Astrocyte of the cerebellum (primary cell): Measurements from ENCODE around the gene MTHFD1L.

Experiments used
- DNase-seq: peaks from one replicate; pipeline ENCODE4 v3.0.0-alpha.2; 2011; ENCODE audit warnings: low read depth
- H3K4me3 ChIP-seq: 2 replicates; pipeline ENCODE4 v1.5.1; 2011; ENCODE audit warnings: mild to moderate bottlenecking, low read depth, low read length, moderate library complexity
- in situ Hi-C: cut with HindIII; loops from 2 replicates; pipeline ENCODE4 v1.10.0; 2017; ENCODE audit warnings: low sequenced_read_pairs
- TF ChIP-seq, protein P1 (sequence below): IDR thresholded peaks from 2 replicates; pipeline ENCODE4 v1.5.1; 2012; ENCODE audit warnings: low read length, low read depth, moderate library complexity, mild to moderate bottlenecking; ENCODE audit errors: missing control alignments

MTHFD1L gene

DNA sequence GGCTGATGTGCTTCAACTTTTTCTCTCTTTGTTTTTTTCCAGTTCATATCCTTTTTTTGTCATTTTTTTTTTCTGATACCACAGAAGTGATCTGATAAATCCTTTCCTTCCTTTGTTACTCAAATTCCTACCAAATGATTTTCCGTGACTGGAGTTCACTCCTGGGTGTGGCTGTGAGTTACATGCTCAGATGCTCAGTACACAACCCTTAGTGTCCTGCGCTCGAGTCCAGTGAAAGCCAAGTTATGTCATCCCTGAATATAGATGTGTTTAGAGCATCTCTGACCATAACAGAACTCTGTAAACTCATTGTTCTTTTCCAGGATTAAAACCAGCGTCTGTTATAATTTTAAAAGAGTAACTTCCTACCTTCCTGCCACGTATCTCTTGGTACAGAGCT is 227.1 kb downstream of the MTHFD1L start:
- in situ Hi-C loops: no loop called here

DNA sequence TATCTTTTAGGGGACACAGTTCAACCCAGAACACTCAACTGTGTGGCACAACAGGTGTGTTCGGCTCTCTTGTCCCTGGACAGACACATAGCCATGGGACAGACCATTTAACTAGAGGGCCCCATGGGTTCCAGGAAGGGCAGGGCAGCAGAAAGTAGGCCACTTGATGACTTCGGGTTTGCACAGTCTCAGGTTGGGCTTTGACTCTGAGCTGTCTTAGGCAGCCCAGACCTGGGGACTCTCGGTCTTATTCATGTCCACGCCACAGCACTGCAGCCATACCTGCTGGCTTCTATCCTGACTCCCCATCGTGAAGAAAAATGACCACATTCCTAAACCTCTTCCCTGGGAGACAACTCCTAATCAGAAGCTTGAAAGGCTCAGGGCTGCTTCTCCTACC is 228.2 kb downstream of the MTHFD1L start:
- TF ChIP-seq, protein P1, sequence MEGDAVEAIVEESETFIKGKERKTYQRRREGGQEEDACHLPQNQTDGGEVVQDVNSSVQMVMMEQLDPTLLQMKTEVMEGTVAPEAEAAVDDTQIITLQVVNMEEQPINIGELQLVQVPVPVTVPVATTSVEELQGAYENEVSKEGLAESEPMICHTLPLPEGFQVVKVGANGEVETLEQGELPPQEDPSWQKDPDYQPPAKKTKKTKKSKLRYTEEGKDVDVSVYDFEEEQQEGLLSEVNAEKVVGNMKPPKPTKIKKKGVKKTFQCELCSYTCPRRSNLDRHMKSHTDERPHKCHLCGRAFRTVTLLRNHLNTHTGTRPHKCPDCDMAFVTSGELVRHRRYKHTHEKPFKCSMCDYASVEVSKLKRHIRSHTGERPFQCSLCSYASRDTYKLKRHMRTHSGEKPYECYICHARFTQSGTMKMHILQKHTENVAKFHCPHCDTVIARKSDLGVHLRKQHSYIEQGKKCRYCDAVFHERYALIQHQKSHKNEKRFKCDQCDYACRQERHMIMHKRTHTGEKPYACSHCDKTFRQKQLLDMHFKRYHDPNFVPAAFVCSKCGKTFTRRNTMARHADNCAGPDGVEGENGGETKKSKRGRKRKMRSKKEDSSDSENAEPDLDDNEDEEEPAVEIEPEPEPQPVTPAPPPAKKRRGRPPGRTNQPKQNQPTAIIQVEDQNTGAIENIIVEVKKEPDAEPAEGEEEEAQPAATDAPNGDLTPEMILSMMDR: no peak

More for the DNA sequence above, 227.1 kb downstream of the MTHFD1L start:
- no peak for DNase-seq
- H3K4me3 ChIP-seq: no peak overlapping the region
- TF ChIP-seq, protein P1: no peak

DNA sequence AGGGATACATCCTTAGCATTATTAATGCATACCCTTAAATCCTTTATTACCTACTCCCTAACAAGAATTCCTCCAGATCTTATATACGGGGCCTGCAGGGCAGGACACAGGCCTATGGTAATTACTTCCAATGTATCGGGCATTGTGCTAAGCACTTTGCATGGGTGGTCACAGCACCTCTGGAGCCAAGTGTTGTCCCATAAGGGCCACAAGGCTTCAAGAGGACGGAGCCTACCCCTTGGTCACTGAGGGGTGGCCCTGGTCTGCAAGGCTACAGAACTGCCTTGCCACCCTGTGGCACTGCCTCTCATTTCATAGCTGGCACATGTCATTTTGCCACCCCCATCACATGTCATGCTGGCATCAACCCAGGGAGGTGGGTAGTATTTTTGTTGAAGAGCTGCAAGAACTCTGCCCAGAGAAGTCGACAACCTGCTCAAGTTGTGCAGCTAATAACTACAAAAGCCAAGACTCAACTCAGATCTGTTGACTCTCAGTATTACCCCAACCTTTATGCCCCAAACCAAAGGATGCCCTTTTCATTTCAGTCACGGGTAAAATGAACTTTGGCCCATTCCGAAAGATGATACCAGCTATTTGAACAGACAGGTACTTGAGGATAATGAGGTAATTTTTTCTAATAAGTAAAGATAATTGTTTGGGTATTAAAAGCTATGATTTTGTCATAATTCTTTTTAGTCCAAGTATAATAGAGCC is 230.2 kb downstream of the MTHFD1L start:
- in situ Hi-C loops: loop anchor here (5.0 kb wide), 1 partner anchor 82 kb away; no protein-coding TSS in a partner anchor
- no peak for DNase-seq
- TF ChIP-seq, protein P1: no peak
- no peak overlapping the region for H3K4me3 ChIP-seq

More for the DNA sequence above, 228.2 kb downstream of the MTHFD1L start:
- DNase-seq: no peak
- H3K4me3 ChIP-seq: no peak overlapping the region
- in situ Hi-C loops: no loop called here

DNA sequence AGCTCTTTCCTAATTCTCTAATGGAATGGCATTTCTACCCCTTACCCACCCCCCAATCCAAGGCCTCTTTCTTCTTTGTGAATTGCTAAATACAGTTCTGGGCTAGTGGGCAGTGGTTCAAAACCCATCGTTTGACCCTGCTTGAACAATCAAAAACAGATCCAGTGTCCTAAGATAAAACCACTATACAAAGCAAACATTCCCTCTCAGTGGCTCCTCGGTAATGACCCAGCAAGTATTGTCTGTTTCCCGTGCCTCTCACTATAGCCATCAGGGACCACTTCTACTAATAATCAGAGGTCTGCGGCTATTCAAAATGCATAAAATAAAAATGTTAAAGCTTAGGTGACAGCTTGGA is 230.7 kb downstream of the MTHFD1L start:
- no peak overlapping the region for H3K4me3 ChIP-seq
- TF ChIP-seq, protein P1: no peak
- no peak for DNase-seq
- in situ Hi-C loops: loop anchor here (5.0 kb wide), 1 partner anchor 81 kb away; no protein-coding TSS in a partner anchor

DNA sequence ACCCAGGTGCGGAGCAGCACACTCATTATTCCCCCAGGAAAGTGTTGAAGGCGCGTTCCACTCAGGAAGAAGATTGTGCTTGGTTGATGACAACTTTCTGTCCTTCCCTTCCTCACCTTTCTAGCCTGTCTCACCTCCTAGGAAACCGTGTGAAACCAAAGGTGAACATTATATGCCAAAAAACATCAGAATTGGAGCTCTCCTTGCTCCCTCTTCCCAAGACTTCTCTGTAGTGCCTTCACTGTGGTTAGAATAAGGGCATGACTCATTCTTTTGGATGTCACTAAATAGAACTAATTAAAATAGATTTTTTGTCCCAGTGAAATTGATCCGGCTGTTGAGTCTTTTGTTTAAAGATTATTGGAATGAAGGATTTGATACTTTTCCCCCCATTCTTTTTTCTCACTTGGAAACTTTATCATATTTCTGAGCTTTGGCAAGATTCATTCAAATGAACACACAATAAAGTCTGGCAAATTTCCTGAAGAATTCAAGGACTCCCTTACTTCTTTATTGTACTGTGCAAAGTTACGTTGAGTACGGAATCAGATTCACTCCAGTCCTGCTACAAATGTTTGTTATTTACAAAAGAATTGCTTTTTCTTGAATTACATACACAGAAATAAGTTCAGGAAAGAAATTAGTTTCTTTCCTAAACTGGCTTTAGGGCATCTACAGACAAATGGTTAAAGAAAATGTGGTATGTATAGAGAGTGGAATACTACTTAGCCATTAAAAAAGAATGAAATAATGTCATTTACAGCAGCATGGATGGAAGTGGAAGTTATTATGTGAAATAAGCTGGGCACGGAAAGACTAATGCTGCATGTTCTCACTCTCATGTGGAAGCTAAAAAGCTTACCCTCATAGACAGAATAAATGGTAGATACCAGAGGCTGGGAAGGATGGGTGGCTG is 231.4 kb downstream of the MTHFD1L start:
- in situ Hi-C loops: loop anchor here (5.0 kb wide), 1 partner anchor 80 kb away; no protein-coding TSS in a partner anchor

DNA sequence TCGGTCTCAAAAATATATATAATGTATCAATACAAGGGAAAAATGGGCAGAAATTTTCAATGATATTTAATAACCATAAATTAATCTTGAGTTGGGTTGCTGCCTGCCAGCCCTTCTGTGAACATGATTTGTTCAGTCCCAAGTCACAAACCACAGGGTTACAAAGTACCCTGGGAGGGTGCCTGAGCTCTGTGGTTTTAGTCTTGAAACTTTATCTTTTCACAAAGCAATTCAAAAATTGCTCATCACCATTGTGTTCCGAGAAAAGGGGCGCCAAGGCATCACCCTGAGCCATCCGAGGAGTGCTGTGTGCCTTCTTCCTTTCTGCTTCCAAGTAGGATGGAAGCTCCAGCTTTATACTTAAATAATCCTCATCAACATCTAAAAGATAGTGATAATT is 232.7 kb downstream of the MTHFD1L start:
- H3K4me3 ChIP-seq: no peak overlapping the region
- TF ChIP-seq, protein P1: no peak
- in situ Hi-C loops: loop anchor here (5.0 kb wide), 1 partner anchor 79 kb away; no protein-coding TSS in a partner anchor
- no peak for DNase-seq

More for the DNA sequence above, 231.4 kb downstream of the MTHFD1L start:
- DNase-seq: no peak
- TF ChIP-seq, protein P1: no peak
- H3K4me3 ChIP-seq: no peak overlapping the region
